Activated naive CD4-positive, alpha-beta T cell treated with anti-CD3 and anti-CD28 coated beads, Interleukin-2, amount 50 U/mL, for 24 hours (primary cell): ENCODE results near the gene MYB.
A peak's percentile ranks its signal among the peaks of the same experiment; 100 is the strongest.
"Not testable (repeated sequence)": the region's sequence is repeated elsewhere in the genome, so short reads cannot be mapped to it uniquely, and the experiment has no call there.

ENCODE experiments used
- H3K27ac Mint-ChIP-seq: one replicate; pipeline ENCODE4 v1.8.0; 2021; ENCODE audit warnings: mild to moderate bottlenecking, mixed read lengths
- H3K27me3 Mint-ChIP-seq: one replicate; pipeline ENCODE4 v1.8.0; 2021; ENCODE audit warnings: mixed read lengths
- H3K36me3 Mint-ChIP-seq: one replicate; pipeline ENCODE4 v1.8.0; 2021; ENCODE audit warnings: mixed read lengths
- H3K4me1 Mint-ChIP-seq: one replicate; pipeline ENCODE4 v1.8.0; 2021; ENCODE audit warnings: mixed read lengths
- H3K4me3 Mint-ChIP-seq: one replicate; pipeline ENCODE4 v1.8.0; 2021; ENCODE audit warnings: mild to moderate bottlenecking, mixed read lengths
- H3K9me3 Mint-ChIP-seq: one replicate; pipeline ENCODE4 v1.8.0; 2021; ENCODE audit warnings: mixed read lengths

Gene MYB

GRCh38 chr6:135235716-135236115 is 54.6 kb downstream of the MYB start:
- Mint-ChIP-seq H3K9me3 (no peaks in the 10 kb centered on the region), H3K4me3 (no peak overlapping the region), H3K27ac (no peak overlapping the region), H3K4me1 (peaks cover 6% of the 10 kb centered on the region), H3K27me3 (no peaks in the 10 kb centered on the region), H3K36me3 (no peaks in the 10 kb centered on the region)

- H3K27ac Mint-ChIP-seq: peak overlapping the region; percentile 48
- H3K27me3 Mint-ChIP-seq: no peaks in the 10 kb centered on the region
- no peak overlapping the region for H3K4me3 Mint-ChIP-seq
- no peaks in the 10 kb centered on the region for H3K9me3 Mint-ChIP-seq
- H3K4me1 Mint-ChIP-seq: peaks cover 6% of the 10 kb centered on the region
- H3K36me3 Mint-ChIP-seq: no peaks in the 10 kb centered on the region
Measured at GRCh38 chr6:135236319-135236718, 55.2 kb downstream of the MYB start.

- H3K4me3 Mint-ChIP-seq: no peak overlapping the region
- H3K9me3 Mint-ChIP-seq: no peaks in the 10 kb centered on the region
- H3K36me3 Mint-ChIP-seq: no peaks in the 10 kb centered on the region
- H3K27ac Mint-ChIP-seq: no peak overlapping the region
- H3K4me1 Mint-ChIP-seq: peaks cover 6% of the 10 kb centered on the region
- H3K27me3 Mint-ChIP-seq: no peaks in the 10 kb centered on the region
Measured at GRCh38 chr6:135236732-135237131, 55.6 kb downstream of the MYB start.

- Mint-ChIP-seq H3K27me3 (no peaks in the 10 kb centered on the region), H3K4me1 (peaks cover 6% of the 10 kb centered on the region), H3K4me3 (no peak overlapping the region), H3K9me3 (no peaks in the 10 kb centered on the region), H3K27ac (no peak overlapping the region), H3K36me3 (no peaks in the 10 kb centered on the region)
Measured at GRCh38 chr6:135240711-135241110, 59.6 kb downstream of the MYB start.

GRCh38 chr6:135243871-135244796 is 63.0 kb downstream of the MYB start:
- H3K4me1 Mint-ChIP-seq: no peaks in the 10 kb centered on the region
- no peaks in the 10 kb centered on the region for H3K36me3 Mint-ChIP-seq

GRCh38 chr6:135244805-135245204 is 63.7 kb downstream of the MYB start:
- no peaks in the 10 kb centered on the region for H3K9me3 Mint-ChIP-seq
- H3K36me3 Mint-ChIP-seq: no peaks in the 10 kb centered on the region
- no peak overlapping the region for H3K27ac Mint-ChIP-seq
- no peaks in the 10 kb centered on the region for H3K27me3 Mint-ChIP-seq
- peaks cover 4% of the 10 kb centered on the region for H3K4me1 Mint-ChIP-seq
- H3K4me3 Mint-ChIP-seq: no peak overlapping the region

More at GRCh38 chr6:135243871-135244796, 63.0 kb downstream of the MYB start:
- no peaks in the 10 kb centered on the region for H3K27me3 Mint-ChIP-seq
- H3K9me3 Mint-ChIP-seq: no peaks in the 10 kb centered on the region
- H3K27ac Mint-ChIP-seq: no peak overlapping the region
- H3K4me3 Mint-ChIP-seq: no peak overlapping the region

- H3K36me3 Mint-ChIP-seq, H3K4me1 Mint-ChIP-seq, H3K27ac Mint-ChIP-seq, H3K9me3 Mint-ChIP-seq, H3K27me3 Mint-ChIP-seq, H3K4me3 Mint-ChIP-seq: not testable (repeated sequence)
Measured at GRCh38 chr6:135246412-135247012, 65.4 kb downstream of the MYB start.

GRCh38 chr6:135250234-135250633 is 69.1 kb downstream of the MYB start:
- no peaks in the 10 kb centered on the region for H3K27me3 Mint-ChIP-seq
- H3K4me1 Mint-ChIP-seq: peaks cover 8% of the 10 kb centered on the region
- no peak overlapping the region for H3K4me3 Mint-ChIP-seq
- no peaks in the 10 kb centered on the region for H3K9me3 Mint-ChIP-seq
- no peaks in the 10 kb centered on the region for H3K36me3 Mint-ChIP-seq
- no peak overlapping the region for H3K27ac Mint-ChIP-seq

GRCh38 chr6:135250751-135251497 is 69.8 kb downstream of the MYB start:
- no peaks in the 10 kb centered on the region for H3K27me3 Mint-ChIP-seq
- no peaks in the 10 kb centered on the region for H3K9me3 Mint-ChIP-seq
- peaks cover 8% of the 10 kb centered on the region for H3K4me1 Mint-ChIP-seq
- no peaks in the 10 kb centered on the region for H3K36me3 Mint-ChIP-seq
- no peak overlapping the region for H3K27ac Mint-ChIP-seq
- H3K4me3 Mint-ChIP-seq: no peak overlapping the region

- Mint-ChIP-seq H3K36me3 (no peaks in the 10 kb centered on the region), H3K9me3 (no peaks in the 10 kb centered on the region), H3K4me3 (no peak overlapping the region), H3K27me3 (no peaks in the 10 kb centered on the region), H3K27ac (no peak overlapping the region), H3K4me1 (peaks cover 8% of the 10 kb centered on the region)
Measured at GRCh38 chr6:135251498-135252441, 70.7 kb downstream of the MYB start.

GRCh38 chr6:135254471-135254870 is 73.4 kb downstream of the MYB start:
- H3K27me3 Mint-ChIP-seq: peaks cover 3% of the 10 kb centered on the region
- no peaks in the 10 kb centered on the region for H3K9me3 Mint-ChIP-seq
- peaks cover 7% of the 10 kb centered on the region for H3K4me1 Mint-ChIP-seq
- no peak overlapping the region for H3K27ac Mint-ChIP-seq
- H3K36me3 Mint-ChIP-seq: no peaks in the 10 kb centered on the region
- H3K4me3 Mint-ChIP-seq: no peak overlapping the region

GRCh38 chr6:135256866-135257265 is 75.8 kb downstream of the MYB start:
- no peaks in the 10 kb centered on the region for H3K9me3 Mint-ChIP-seq
- H3K27ac Mint-ChIP-seq: no peak overlapping the region
- no peak overlapping the region for H3K4me3 Mint-ChIP-seq
- peaks cover 3% of the 10 kb centered on the region for H3K27me3 Mint-ChIP-seq
- no peaks in the 10 kb centered on the region for H3K4me1 Mint-ChIP-seq
- no peaks in the 10 kb centered on the region for H3K36me3 Mint-ChIP-seq

- Mint-ChIP-seq H3K36me3 (no peaks in the 10 kb centered on the region), H3K4me1 (no peaks in the 10 kb centered on the region), H3K9me3 (no peaks in the 10 kb centered on the region), H3K27me3 (peaks cover 3% of the 10 kb centered on the region), H3K4me3 (no peak overlapping the region), H3K27ac (no peak overlapping the region)
Measured at GRCh38 chr6:135257631-135258405, 76.7 kb downstream of the MYB start.

GRCh38 chr6:135258970-135259369 is 77.9 kb downstream of the MYB start:
- Mint-ChIP-seq H3K9me3 (no peaks in the 10 kb centered on the region), H3K4me3 (no peak overlapping the region), H3K27ac (no peak overlapping the region), H3K36me3 (no peaks in the 10 kb centered on the region), H3K27me3 (peaks cover 3% of the 10 kb centered on the region), H3K4me1 (no peaks in the 10 kb centered on the region)
